ENCODE results near the gene GPR132. TPM values are rescaled to one million over a fixed set of nuclear protein-coding genes. Genes with fewer than 3 reads are reported as not detected.

The GPR132 gene
- total RNA-seq, 1 experiment from 2014 or later, result 0.20 TPM

GRCh38 chr14:105089746-105090492, 24.7 kb upstream of the GPR132 start:
- TF ChIP-seq CTCF (conservative IDR thresholded peaks at IDR 0.05), result no peak
- no CpG with 5 or more reads among the region's 15 CpGs for WGBS (ENCODE audit: extremely low coverage, insufficient read length, low lambda C conversion rate)

More at GRCh38 chr14:105089746-105090492, 24.7 kb upstream of the GPR132 start:
- H3K9me3 Mint-ChIP-seq, result no peaks in the 10 kb centered on the region; a peak in 1 of 5 replicates
- Histone ChIP-seq H3K14ac (ENCODE audit: insufficient read depth, low read length) (no peak overlapping the region), H3K4me1 (ENCODE audit: insufficient read depth, low read length) (no peaks in the 10 kb centered on the region; the same call in 1 of the 2 replicates), H3K9ac (ENCODE audit: extremely low read depth, insufficient read length, low read length) (no peak overlapping the region), H3K27me3 (ENCODE audit: insufficient read depth, low read length) (peaks cover 11% of the 10 kb centered on the region; the same call in 1 of the 2 replicates), H3K23me2 (ENCODE audit: insufficient read length, low read depth, low read length, poor library complexity, severe bottlenecking) (peaks cover 13% of the 10 kb centered on the region), H3K23ac (ENCODE audit: insufficient read length, low read depth, low read length) (no peak overlapping the region), H2AK5ac (ENCODE audit: insufficient read length, low read length) (no peak overlapping the region), H2BK15ac (ENCODE audit: low read depth, low read length) (no peak overlapping the region), H4K8ac (replicated peaks; ENCODE audit: insufficient read length, low read depth, low read length) (no peak overlapping the region), H4K20me1 (ENCODE audit: control insufficient read depth, insufficient read depth, insufficient read length) (no peaks in the 10 kb centered on the region), H2BK12ac (ENCODE audit: insufficient read length, low read depth, low read length) (no peak overlapping the region), H3K79me2 (ENCODE audit: insufficient read depth, low read length) (no peaks in the 10 kb centered on the region), H4K5ac (ENCODE audit: insufficient read length, low read depth, low read length) (no peak overlapping the region), H3K27ac (ENCODE audit: insufficient read length, low read depth, low read length) (no peak overlapping the region), H2BK5ac (ENCODE audit: insufficient read length, low read length) (no peak overlapping the region), H3K56ac (ENCODE audit: insufficient read length, low read depth, low read length) (no peak overlapping the region), H3T11ph (ENCODE audit: low read length) (no peak overlapping the region), H3K9me3 (ENCODE audit: control insufficient read depth, low read depth, low read length) (no peaks in the 10 kb centered on the region), H3K79me1 (ENCODE audit: insufficient read depth, low read depth, low read length, poor library complexity, severe bottlenecking) (no peaks in the 10 kb centered on the region), H2BK120ac (ENCODE audit: low read depth, low read length, poor library complexity, severe bottlenecking) (no peak overlapping the region), H3K4me2 (ENCODE audit: insufficient read depth, insufficient read length, low read length) (no peak overlapping the region), H4K91ac (ENCODE audit: insufficient read length, low read depth, low read length) (no peak overlapping the region), H3K4ac (ENCODE audit: low read depth, low read length) (no peak overlapping the region), H2AFZ (ENCODE audit: low read length) (no peak overlapping the region), H2BK20ac (ENCODE audit: low read depth, low read length, poor library complexity, severe bottlenecking) (no peak overlapping the region), H3K18ac (ENCODE audit: insufficient read length, low read depth, low read length) (no peak overlapping the region)
- peaks cover 16 to 22% of the 10 kb centered on the region in 2 experiments for H3K4me1 Mint-ChIP-seq
- H3K27me3 Mint-ChIP-seq (ENCODE audit: low read depth), result peaks cover 68% of the 10 kb centered on the region
- no peak overlapping the region for H3K4me3 Mint-ChIP-seq
- no peak overlapping the region for H3K27ac Mint-ChIP-seq
- DNase-seq, result no peak
- no peaks in the 10 kb centered on the region; a peak in 1 of 7 replicates for H3K36me3 Mint-ChIP-seq (ENCODE audit: insufficient read depth in 1 of 3, low read depth in 3 of 3)

All from H9 (cell line).